ENCODE results near the gene ZNF239. TPM values are rescaled to one million over a fixed set of nuclear protein-coding genes. Genes with fewer than 3 reads are reported as not detected.

Gene ZNF239
- total and polyA plus RNA-seq, 2 of the 8 experiments (the other 6 are each of a cell fraction or from before 2014, with no cell fraction given) = 2.4 to 11.4 TPM

- TF ChIP-seq USF2 (IDR thresholded peaks at IDR 0.05; ENCODE audit: low read length) = no peak
- TF ChIP-seq CEBPB (IDR thresholded peaks at IDR 0.05; ENCODE audit: low read depth, low read length) = no peak
- no peak for TF ChIP-seq SRF (IDR thresholded peaks at IDR 0.05; ENCODE audit: low read depth, low read length)
- TF ChIP-seq RXRA (IDR thresholded peaks at IDR 0.05; ENCODE audit: insufficient read depth, low read depth, low read length) = no peak
- TF ChIP-seq GTF2F1 (IDR thresholded peaks at IDR 0.05; ENCODE audit: borderline replicate concordance, low read depth, low read length) = no peak
- TF ChIP-seq GABPA (IDR thresholded peaks at IDR 0.05; ENCODE audit: borderline replicate concordance, insufficient read depth, low read length) = no peak
Observed at GRCh38 chr10:43595739-43596298, 21.4 kb upstream of the ZNF239 start (continued).
